Activated CD4-positive, alpha-beta T cell treated with anti-CD3 and anti-CD28 coated beads, Interleukin-2, Interleukin-4, amounts not matched to agents 100 ng/mL and 50 ng/mL, durations not matched to agents 16 hours and 8 hours (primary cell): ENCODE results near the gene ELMO2.
A peak's percentile ranks its signal among the peaks of the same experiment; 100 is the strongest.

Experiments
- DNase-seq: peaks from one replicate; pipeline ENCODE4 v3.0.0-alpha.2; 2020; ENCODE audit warnings: low spot score

Gene ELMO2

GRCh38 chr20:46351357-46352058, 54.9 kb downstream of the ELMO2 start:
- DNase-seq = no peak

- no peak for DNase-seq
Observed at GRCh38 chr20:46350986-46351267, 55.5 kb downstream of the ELMO2 start.

- peak; percentile 36 for DNase-seq
Observed at GRCh38 chr20:46350201-46350985, 56.0 kb downstream of the ELMO2 start.

DNA sequence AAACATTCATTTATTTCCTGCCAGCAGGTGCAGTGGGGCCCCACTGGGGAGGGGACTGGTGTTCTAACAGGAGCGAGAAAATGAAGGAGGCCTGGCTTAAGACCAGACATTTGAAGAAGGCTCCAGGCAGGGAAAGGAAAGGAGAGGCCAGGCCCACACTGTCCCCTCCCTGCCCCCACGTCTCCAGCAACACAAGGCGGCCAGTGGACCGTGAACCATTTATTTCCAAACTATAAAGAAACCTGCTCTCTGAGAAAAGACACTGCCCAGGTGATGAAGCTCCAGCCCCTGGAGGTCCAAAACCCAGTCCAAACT, 56.7 kb downstream of the ELMO2 start:
- DNase-seq = no peak

- DNase-seq = peak; percentile 37
Observed at GRCh38 chr20:46349035-46349741, 57.2 kb downstream of the ELMO2 start.

- no peak for DNase-seq
Observed at GRCh38 chr20:46347841-46348803, 58.3 kb downstream of the ELMO2 start.

DNA sequence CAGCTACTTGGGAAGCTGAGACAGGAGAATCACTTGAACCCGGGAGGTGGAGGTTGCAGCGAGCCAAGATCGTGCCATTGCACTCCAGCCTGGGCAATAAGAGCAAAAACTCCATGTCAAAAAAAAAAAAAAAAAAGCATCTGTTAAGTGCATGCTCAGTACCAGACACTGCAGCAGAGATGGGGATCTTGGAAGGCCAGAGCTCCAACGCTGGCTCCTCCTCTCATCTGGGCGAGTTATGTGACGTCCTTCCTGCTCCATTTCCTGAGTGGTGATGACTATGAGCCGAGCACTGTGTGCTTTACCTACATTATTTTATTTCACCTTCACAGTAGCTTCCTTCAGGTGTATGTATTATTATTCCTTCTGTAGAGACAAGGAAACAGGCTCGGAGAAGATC, 59.6 kb downstream of the ELMO2 start:
- no peak for DNase-seq

GRCh38 chr20:46344488-46345162, 61.8 kb downstream of the ELMO2 start:
- no peak for DNase-seq

DNA sequence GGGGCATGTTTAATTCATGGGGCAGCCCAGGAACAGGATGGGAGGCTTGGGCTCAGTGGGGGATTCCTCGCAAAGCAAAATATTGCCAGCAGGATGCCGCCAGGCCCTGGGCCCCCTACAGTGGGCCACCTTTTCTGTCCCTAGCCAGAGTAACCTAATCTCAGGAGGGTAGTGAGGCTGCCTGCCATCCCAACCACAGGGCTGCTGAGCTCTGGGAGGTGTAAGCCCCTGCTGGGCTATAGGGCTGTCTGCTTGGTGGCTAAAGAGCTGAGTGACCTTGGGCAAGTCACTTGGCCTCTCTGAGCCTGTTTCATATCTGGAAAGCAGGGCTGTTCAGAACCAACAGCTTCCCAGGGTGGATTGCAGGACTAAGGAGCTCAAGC, 62.4 kb downstream of the ELMO2 start:
- DNase-seq = no peak

- DNase-seq = no peak
Observed at GRCh38 chr20:46343348-46343974, 63.0 kb downstream of the ELMO2 start.

GRCh38 chr20:46342451-46343347, 63.7 kb downstream of the ELMO2 start:
- DNase-seq = no peak

DNA sequence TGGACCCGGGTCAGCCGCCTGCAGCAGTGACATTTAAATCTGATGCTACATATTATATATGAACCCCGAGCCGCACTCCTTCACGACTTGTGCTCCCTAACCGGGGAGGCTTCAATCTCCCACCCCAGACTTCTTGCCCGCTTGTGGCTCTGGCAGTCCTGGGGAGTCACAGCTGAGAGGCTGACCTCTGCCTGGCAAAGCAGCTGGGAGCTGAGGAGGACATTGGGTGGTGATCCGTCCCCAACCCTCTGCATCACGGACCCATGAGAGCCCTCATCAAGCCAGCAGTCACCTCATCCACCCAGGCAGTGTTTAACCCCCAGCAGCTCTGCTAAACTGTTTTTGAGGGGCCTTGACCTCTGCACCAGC, 64.4 kb downstream of the ELMO2 start:
- no peak for DNase-seq

DNA sequence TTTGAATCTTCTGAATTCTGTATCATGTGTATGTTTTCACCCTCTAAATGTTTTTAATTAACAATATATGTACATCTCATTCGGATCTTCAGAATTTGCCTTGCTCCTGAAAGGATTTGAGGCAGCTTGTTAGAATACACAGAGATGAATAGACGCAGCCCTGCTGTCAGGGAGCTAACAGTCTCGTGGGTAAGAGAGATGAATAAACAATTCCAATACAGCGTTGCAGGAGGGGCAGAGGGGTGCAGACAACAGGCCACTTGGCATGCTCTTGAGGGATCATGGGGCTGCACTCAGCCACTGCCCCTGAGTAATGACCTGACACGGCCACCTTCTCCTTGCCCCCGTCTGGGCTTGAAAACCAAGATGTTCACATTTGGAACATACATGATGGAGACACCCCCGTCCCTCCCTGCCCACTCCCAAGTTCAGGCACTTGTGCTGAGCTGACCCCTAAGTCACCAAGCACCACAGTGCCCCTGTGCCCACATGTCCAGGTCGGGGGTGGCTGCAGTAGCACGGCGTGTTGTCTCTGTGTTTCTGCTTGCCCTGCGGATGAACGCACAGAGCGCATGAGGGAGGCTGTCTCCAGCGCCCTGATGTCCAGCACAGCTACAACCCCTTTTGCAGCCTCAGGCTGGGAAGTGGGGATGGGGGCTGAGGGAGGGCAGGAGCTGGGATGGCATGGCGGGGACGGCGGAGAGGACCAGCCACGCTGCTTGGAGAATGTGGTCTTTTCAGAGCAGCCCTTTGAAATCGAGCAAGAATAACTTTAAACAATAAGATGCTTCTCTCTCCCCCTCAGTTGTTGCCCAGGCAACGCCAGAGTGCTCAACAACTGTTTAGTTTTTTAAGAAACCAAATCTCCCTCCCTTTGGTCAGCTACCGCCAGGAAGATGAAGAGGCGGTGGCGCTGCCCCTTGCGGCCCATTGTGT, 65.1 kb downstream of the ELMO2 start:
- DNase-seq = no peak

DNA sequence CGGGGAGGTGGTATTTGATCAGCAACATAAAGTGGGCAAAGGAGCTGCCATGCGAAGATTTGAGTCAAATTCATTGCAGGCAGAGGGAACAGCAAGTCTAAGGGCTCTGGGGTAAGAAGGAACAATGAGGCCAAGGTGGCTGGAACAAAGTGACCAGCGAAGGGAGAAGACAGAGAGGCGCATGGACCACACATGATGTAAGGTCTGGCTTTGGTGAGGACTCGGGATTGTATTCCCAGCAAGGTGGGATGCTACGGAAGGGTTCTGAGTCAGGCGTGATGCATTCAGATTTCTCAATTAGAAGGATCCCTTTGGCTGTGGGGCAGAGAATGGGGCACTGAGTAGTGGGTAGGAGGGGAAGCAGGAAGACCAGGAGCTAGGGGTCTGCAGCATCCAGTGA, 67.4 kb downstream of the ELMO2 start:
- DNase-seq = no peak

GRCh38 chr20:46336735-46337134, 69.7 kb downstream of the ELMO2 start:
- DNase-seq = no peak

GRCh38 chr20:46334303-46334904, 72.0 kb downstream of the ELMO2 start:
- DNase-seq = no peak

GRCh38 chr20:46333161-46333991, 73.0 kb downstream of the ELMO2 start:
- DNase-seq = no peak
